Measurements from ENCODE around the gene PASK. TPM values are rescaled to one million over a fixed set of nuclear protein-coding genes. Genes with fewer than 3 reads are reported as not detected.

Gene PASK
- total and polyA plus RNA-seq, 8 donors, result 0.58 to 56.7 (median 5.9) TPM

DNA sequence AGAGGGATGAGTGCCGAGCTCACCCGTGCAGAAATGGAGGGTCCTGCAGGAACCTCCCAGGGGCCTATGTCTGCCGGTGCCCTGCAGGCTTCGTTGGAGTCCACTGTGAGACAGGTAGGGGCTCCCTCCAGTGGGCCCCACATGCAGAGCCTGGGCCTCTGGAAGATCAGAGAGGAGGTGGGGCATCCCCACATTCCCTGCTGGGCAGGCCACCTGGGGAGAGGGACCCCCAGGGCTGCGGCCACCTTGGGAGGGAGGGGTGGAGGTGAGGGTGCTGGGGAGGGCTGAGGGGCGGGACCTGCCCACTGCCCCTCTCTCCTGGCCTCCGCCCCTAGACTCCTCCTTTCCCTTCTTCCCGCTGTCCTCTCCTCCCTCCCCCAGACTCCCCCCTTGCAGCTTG lies 85.7 kb downstream of the PASK start:
- H3K4me1 ChIP-seq, result peaks cover 0 to 17% (median 14%) of the 10 kb centered on the region in 4 donors
- peaks cover 0 to 26% (median 0%) of the 10 kb centered on the region in 3 donors for H3K27me3 ChIP-seq
- peaks cover 0 to 38% (median 27%) of the 10 kb centered on the region in 4 donors for H3K36me3 ChIP-seq
- WGBS, 5 donors, result 21 to 43% (median 40%) methylated on average over 4 to 8 of the region's 8 CpGs
- H3K27ac ChIP-seq, result no peak overlapping the region
- H3K9me3 ChIP-seq, result no peaks in the 10 kb centered on the region
- intact Hi-C loops (cut with DNase I; ENCODE audit: low total_unique reads), result no loop called here
- peak overlapping the region in 3 of 4 donors; percentile 24 to 34 (median 25) for H3K4me3 ChIP-seq
- peak in 1 of 2 donors; percentile 43 for DNase-seq
- no peak for TF ChIP-seq POLR2A (IDR thresholded peaks at IDR 0.05)
- TF ChIP-seq, protein P1, sequence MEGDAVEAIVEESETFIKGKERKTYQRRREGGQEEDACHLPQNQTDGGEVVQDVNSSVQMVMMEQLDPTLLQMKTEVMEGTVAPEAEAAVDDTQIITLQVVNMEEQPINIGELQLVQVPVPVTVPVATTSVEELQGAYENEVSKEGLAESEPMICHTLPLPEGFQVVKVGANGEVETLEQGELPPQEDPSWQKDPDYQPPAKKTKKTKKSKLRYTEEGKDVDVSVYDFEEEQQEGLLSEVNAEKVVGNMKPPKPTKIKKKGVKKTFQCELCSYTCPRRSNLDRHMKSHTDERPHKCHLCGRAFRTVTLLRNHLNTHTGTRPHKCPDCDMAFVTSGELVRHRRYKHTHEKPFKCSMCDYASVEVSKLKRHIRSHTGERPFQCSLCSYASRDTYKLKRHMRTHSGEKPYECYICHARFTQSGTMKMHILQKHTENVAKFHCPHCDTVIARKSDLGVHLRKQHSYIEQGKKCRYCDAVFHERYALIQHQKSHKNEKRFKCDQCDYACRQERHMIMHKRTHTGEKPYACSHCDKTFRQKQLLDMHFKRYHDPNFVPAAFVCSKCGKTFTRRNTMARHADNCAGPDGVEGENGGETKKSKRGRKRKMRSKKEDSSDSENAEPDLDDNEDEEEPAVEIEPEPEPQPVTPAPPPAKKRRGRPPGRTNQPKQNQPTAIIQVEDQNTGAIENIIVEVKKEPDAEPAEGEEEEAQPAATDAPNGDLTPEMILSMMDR (IDR thresholded peaks at IDR 0.05), result no peak
- no peak for TF ChIP-seq EP300 (IDR thresholded peaks at IDR 0.05)

DNA sequence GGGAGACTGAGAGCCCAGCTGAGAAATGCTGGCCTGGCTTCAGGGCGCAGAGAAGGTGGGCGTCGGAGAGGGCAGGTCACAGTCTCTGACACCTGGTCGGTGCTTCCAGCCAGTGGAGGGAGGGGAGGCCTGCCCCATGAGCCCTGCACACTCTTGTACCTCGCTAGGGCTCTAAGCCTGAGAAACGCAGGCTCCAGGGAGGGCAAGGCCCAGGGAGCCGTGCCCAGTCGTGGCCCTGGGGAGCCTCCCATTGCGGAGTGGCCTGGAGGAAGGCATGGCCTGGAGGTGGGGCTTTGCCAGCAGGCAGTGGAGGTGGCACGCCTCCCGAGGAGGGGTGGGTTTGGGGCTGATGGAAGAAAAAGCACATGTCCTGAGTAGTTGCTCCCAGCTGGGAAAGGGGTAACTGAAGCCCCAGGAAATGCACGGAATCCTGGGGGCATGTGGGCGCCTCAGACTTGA lies 86.2 kb downstream of the PASK start:
- 44 to 54% (median 50%) methylated on average over 12 to 13 of the region's 13 CpGs for WGBS, 5 donors
- Histone ChIP-seq H3K27me3 (peaks cover 0 to 26% (median 0%) of the 10 kb centered on the region in 3 donors), H3K9me3 (no peaks in the 10 kb centered on the region), H3K4me3 (peak overlapping the region in 1 of 4 donors; percentile 34), H3K36me3 (peaks cover 0 to 34% (median 24%) of the 10 kb centered on the region in 4 donors), H3K27ac (no peak overlapping the region), H3K4me1 (peaks cover 0 to 17% (median 14%) of the 10 kb centered on the region in 4 donors)
- DNase-seq, result no peak
- intact Hi-C loops (cut with DNase I; ENCODE audit: low total_unique reads), result no loop called here
- TF ChIP-seq, protein P1 (IDR thresholded peaks at IDR 0.05), result no peak
- TF ChIP-seq POLR2A (IDR thresholded peaks at IDR 0.05) (no peak), EP300 (IDR thresholded peaks at IDR 0.05) (no peak), POLR2AphosphoS5 (IDR thresholded peaks at IDR 0.05) (no peak)

DNA sequence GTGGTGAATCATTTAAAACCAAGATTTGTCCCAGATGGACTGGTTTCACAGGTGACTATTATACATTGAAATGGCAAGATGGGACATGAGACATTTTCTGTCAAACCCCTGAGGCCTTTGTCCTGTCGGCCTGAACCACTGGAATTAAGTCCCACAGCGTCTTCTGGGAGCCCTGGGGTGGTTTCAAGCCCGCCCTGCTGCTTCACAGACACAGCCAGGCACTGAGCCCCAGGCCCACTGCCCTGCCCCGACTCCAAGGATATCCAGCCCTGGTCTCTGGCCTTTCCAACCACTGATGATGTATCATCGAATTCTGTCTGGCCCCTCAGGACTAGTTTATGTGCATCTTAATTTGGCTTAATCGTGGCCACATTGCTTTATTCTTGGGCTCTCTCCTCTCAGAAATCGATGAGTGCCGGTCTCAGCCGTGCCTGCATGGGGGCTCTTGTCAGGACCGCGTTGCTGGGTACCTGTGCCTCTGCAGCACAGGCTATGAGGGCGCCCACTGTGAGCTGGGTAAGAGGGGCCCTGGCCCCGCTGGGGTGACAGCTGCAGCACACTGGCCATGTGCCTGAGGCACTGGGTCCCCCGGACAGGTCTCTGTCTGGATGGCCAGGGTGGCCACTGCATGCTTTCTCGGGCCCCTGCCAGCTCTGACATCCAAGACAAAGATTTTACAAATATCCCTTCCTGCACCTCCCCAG lies 86.7 kb downstream of the PASK start:
- Histone ChIP-seq H3K4me3 (no peak overlapping the region), H3K9me3 (no peaks in the 10 kb centered on the region), H3K27ac (no peak overlapping the region), H3K36me3 (peaks cover 0 to 28% (median 19%) of the 10 kb centered on the region in 4 donors), H3K4me1 (peaks cover 0 to 17% (median 14%) of the 10 kb centered on the region in 4 donors), H3K27me3 (peaks cover 0 to 26% (median 0%) of the 10 kb centered on the region in 3 donors)
- 74 to 86% (median 81%) methylated on average over 15 of the region's 15 CpGs for WGBS, 5 donors
- intact Hi-C loops (cut with DNase I; ENCODE audit: low total_unique reads), result no loop called here
- no peak for DNase-seq
- TF ChIP-seq POLR2A (IDR thresholded peaks at IDR 0.05), result no peak
- TF ChIP-seq, protein P1 (IDR thresholded peaks at IDR 0.05), result no peak
- no peak for TF ChIP-seq POLR2AphosphoS5 (IDR thresholded peaks at IDR 0.05)
- no peak for TF ChIP-seq EP300 (IDR thresholded peaks at IDR 0.05)

DNA sequence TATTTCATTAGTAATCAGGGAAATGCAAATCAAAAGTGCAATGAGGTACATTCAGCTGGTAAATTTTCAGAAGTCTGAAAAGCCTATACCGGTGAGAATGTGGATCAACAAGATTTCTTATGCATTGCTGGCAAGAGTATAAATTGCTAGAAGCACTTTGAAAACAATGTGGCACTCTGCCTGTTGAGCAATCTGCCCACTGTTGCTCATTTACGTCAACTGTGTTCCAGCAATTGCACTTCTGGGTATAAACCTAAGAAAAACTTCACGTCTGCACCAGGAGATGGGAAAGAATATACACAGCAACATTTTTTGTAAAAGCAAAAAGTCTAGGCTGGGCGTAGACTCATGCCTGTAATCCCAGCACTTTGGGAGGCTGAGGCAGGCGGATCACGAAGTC lies 88.0 kb downstream of the PASK start:
- 76 to 87% (median 78%) methylated on average over 6 of the region's 6 CpGs for WGBS, 5 donors
- intact Hi-C loops (cut with DNase I; ENCODE audit: low total_unique reads), result no loop called here
- Histone ChIP-seq H3K27ac (no peak overlapping the region), H3K4me1 (peaks cover 0 to 17% (median 14%) of the 10 kb centered on the region in 4 donors), H3K4me3 (no peak overlapping the region), H3K27me3 (peaks cover 0 to 26% (median 0%) of the 10 kb centered on the region in 3 donors), H3K9me3 (no peaks in the 10 kb centered on the region), H3K36me3 (peaks cover 0 to 16% (median 10%) of the 10 kb centered on the region in 4 donors)
- no peak for TF ChIP-seq POLR2AphosphoS5 (IDR thresholded peaks at IDR 0.05)
- TF ChIP-seq, protein P1 (IDR thresholded peaks at IDR 0.05), result no peak
- no peak for TF ChIP-seq EP300 (IDR thresholded peaks at IDR 0.05)
- TF ChIP-seq POLR2A (IDR thresholded peaks at IDR 0.05), result no peak
- DNase-seq, result no peak

Small RNA genes within 50 kb of the gene (small RNA-seq; reads per million reads assigned to genes)
- gene AC005237.2, result 0 reads per million in 4 donors

Other genes with a start within 250 kb of the PASK start
- 1 to 10 TPM in 1 of 5 donors, not detected in 4; 4.9 TPM for gene CROCC2, start 243.1 kb downstream of the PASK start, total RNA-seq
- under 1 TPM in 1 of 3 donors, not detected in 2; 0.03 TPM for gene CROCC2, start 243.1 kb downstream of the PASK start, polyA plus RNA-seq
- gene SNED1, start 150.9 kb downstream of the PASK start, total RNA-seq, result 100 to 1,000 TPM in 1 of 5 donors, 10 to 100 TPM in 4; 11.4 to 106 (median 22.7) TPM
- gene SNED1, start 150.9 kb downstream of the PASK start, polyA plus RNA-seq, result 1 to 10 TPM; 2.0 to 2.7 (median 2.3) TPM
- gene MTERF4, start 47.2 kb downstream of the PASK start, total RNA-seq, result 10 to 100 TPM in 4 of 5 donors, 1 to 10 TPM in 1; 3.2 to 85.7 (median 40.9) TPM
- 10 to 100 TPM; 19.4 to 28.6 (median 24.3) TPM for gene MTERF4, start 47.2 kb downstream of the PASK start, polyA plus RNA-seq
- gene PPP1R7, start 995 bp upstream of the PASK start, total RNA-seq, result 100 to 1,000 TPM in 1 of 5 donors, 10 to 100 TPM in 4; 22.8 to 126 (median 40.9) TPM
- 10 to 100 TPM; 61.2 to 99.4 (median 61.4) TPM for gene PPP1R7, start 995 bp upstream of the PASK start, polyA plus RNA-seq
- gene ANO7, start 39.2 kb upstream of the PASK start, total RNA-seq, result 100 to 1,000 TPM in 1 of 5 donors, 10 to 100 TPM in 2, 1 to 10 TPM in 2; 4.6 to 138 (median 61.3) TPM
- gene ANO7, start 39.2 kb upstream of the PASK start, polyA plus RNA-seq, result 1 to 10 TPM in 2 of 3 donors, under 1 TPM in 1; 0.48 to 2.0 (median 2.0) TPM
- gene HDLBP, start 166.2 kb upstream of the PASK start, total RNA-seq, result 100 to 1,000 TPM; 350 to 752 (median 530) TPM
- gene HDLBP, start 166.2 kb upstream of the PASK start, polyA plus RNA-seq, result 100 to 1,000 TPM; 171 to 207 (median 173) TPM
- gene SEPTIN2, start 166.5 kb upstream of the PASK start, total RNA-seq, result 100 to 1,000 TPM in 4 of 5 donors, 10 to 100 TPM in 1; 88.7 to 603 (median 272) TPM
- gene SEPTIN2, start 166.5 kb upstream of the PASK start, polyA plus RNA-seq, result 100 to 1,000 TPM; 104 to 169 (median 164) TPM
- gene FARP2, start 206.8 kb upstream of the PASK start, total RNA-seq, result 100 to 1,000 TPM in 3 of 5 donors, 10 to 100 TPM in 2; 54.2 to 260 (median 108) TPM
- 10 to 100 TPM; 15.8 to 35.6 (median 20.0) TPM for gene FARP2, start 206.8 kb upstream of the PASK start, polyA plus RNA-seq